HG02970 (cell line): ENCODE measurements around the gene HTN1.
"Not testable (repeated sequence)": the region's sequence is repeated elsewhere in the genome, so short reads cannot be mapped to it uniquely, and the experiment has no call there.

Experiments
- ATAC-seq: cut with Tn5 transposase; IDR thresholded peaks from one replicate; pipeline ENCODE4 v1.9.1; 2021; ENCODE audit warnings: mild to moderate bottlenecking, moderate library complexity, moderate number of reproducible peaks; ENCODE audit not compliant: unreplicated experiment, low FRiP score

HTN1 gene

DNA sequence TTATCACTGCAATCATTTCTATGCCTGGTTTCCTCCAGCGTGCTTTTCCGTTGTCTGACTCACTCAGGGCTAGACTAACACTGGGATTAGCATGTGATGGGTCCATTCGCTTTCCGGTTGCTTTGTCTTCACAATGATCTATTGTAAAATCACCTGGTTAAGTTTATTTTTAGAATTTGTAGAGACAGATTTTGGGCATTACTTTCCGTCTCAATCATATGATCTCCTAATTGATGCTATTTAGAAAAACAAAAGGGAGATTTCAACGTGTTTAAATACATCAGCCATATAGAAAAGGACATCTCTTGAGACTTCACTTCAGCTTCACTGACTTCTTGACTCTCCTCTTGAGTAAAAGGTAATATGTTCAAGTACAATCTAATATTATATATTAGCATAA lies at the start of gene HTN1:
HTN1 (plus strand) TSS at position 301 of the 400 bp plus-strand sequence. CDS start 2,639 bp downstream, outside the sequence.
- not testable (repeated sequence) for ATAC-seq

DNA sequence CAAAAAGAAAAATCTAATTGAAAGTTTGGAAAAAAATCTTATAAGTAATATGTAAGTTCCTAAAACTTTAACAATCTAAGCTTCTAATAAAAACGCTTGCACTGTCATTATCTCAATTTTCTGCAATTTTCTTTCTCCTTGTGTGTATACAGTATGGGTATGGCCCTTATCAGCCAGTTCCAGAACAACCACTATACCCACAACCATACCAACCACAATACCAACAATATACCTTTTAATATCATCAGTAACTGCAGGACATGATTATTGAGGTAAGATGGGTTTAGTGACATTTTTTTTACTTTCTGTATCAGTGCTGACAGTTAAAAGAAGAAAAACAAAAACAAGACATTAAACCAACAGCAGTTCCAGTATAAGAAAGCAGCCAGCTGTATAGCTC lies 49.5 kb upstream of the HTN1 start:
- no peak for ATAC-seq

DNA sequence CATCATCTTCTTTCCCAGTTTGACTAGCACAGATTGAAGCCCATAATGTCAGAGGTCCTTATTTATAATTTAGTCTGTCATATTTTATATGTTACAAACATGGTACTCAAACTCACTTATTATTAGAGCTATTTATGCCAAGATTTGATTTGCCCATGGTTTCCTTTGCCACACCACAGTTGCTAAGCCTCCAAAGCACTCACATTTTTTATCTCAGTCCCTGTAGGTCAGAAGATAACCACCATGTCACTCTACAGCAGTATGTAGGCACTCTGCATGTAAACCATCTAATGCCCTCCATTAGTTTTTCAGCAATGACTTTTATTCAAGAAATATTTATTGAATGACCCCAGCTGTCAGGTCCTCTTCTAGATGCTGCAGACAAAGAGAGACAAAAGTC lies 47.7 kb upstream of the HTN1 start:
- ATAC-seq, result no peak

DNA sequence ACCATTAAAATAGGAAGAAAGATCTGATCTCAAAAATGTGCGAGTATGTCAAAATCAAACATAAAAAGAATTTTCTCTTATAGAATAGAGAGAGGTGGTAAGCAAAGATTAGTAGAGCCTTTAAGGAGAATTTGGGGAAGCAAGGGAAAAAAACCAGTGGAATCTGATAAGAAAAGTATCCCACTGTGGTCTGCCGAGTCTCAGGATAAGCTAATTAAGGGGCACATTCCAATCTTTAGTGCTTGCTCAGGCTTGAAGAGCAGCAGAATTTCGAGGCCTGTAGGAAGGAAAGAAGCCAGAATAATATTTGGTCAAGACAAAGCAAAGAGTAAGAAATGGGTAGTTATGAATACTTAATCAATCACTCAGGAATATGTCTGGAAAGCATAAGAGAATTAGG lies 41.5 kb upstream of the HTN1 start:
- ATAC-seq, result no peak

DNA sequence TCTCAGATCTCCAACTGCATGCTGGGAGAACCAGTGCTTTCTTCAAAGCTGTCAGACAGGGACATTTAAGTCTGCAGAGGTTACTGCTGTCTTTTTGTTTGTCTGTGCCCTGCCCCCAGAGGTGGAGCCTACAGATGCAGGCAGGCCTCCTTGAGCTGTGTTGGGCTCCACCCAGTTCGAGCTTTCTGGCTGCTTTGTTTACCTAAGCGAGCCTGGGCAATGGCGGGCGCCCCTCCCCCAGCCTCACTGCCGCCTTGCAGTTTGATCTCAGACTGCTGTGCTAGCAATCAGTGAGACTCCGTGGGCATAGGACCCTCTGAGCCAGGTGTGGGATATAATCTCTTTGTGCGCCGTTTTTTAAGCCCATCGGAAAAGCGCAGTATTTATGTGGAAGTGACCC lies 31.2 kb upstream of the HTN1 start:
- ATAC-seq, result not testable (repeated sequence)

DNA sequence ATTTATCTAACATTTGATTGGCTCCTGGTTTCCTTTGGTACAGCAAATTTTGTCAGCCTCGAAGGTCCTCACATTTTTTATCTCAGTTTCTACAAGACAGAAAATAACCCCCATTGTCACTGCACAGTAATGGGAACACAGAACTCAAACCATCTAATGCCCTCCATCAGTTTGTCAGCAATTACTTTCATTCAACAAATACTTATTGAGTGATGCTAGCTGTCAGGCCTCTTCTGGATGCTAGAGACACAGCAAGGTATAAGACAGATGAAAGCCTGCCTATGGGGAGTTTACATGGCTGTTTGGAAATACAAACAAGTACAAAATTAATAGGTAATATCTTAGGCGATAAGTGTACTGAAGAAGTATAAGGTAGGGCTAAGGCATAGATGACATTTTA lies 27.0 kb upstream of the HTN1 start:
- no peak for ATAC-seq

DNA sequence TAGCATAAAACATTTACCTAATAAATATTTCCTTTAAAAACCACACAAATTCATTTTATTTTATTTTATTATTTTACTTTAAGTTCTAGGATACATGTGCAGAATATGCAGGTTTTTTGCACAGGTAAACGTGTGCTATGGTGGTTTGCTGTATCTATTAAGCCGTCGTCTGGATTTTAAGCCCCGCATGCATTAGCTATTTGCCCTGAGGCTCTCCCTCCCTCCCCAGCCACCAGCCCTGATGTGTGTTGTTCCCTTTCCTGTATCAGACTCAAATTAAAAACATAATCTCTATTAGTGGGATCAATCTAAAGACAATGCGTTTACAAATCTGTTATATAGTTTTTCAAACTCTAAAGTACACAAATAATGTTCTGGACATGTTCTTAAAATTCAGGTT lies 23.2 kb upstream of the HTN1 start:
- ATAC-seq, result no peak

DNA sequence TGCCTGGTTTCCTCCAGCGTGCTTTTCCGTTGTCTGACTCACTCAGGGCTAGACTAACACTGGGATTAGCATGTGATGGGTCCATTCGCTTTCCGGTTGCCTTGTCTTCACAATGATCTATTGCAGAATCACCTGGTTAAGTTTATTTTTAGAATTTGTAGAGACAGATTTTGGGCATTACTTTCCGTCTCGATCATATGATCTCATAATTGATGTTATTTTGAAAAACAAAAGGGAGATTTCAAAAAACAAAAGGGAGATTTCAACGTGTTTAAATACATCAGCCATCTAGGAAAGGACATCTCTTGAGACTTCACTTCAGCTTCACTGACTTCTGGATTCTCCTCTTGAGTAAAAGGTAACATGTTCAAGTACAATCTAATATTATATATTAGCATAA lies 22.1 kb upstream of the HTN1 start, which contains the start of gene HTN3:
HTN3 (plus strand) TSS at position 301 of the 400 bp plus-strand sequence. CDS start 2,282 bp downstream, outside the sequence.
- ATAC-seq, result not testable (repeated sequence)

DNA sequence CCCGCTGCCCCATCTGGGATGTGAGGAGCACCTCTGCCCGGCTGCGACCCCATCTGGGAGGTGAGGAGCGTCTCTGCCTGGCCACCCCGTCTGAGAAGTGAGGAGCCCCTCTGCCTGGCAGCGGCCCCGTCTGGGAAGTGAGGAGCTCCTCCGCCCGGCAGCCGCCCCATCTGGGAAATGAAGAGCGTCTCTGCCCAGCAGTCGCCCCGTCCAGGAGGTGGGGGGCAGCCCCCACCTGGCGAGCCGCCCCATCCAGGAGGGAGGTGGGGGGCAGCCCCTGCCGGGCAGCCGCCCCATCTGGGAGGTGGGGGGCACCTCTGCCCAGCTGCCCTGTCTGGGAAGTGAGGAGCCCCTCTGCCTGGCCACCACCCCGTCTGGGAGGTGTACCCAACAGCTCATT lies 12.7 kb upstream of the HTN1 start:
- not testable (repeated sequence) for ATAC-seq

DNA sequence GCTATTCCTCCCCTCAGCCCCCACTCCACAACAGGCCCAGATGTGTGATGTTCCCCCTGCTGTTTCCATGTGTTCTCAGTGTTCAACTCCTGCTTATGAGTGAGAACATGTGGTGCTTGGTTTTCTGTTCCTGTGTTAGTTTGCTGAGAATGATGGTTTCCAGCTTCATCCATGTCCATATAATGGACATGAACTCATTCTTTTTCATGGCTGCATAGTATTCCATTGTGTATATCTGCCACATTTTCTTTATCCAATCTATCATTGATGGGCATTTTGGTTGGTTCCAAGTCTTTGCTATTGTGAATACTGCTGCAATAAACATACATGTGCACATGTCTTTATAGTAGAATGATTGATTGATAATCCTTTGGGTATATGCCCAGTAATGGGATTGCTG lies 10.3 kb upstream of the HTN1 start:
- not testable (repeated sequence) for ATAC-seq

DNA sequence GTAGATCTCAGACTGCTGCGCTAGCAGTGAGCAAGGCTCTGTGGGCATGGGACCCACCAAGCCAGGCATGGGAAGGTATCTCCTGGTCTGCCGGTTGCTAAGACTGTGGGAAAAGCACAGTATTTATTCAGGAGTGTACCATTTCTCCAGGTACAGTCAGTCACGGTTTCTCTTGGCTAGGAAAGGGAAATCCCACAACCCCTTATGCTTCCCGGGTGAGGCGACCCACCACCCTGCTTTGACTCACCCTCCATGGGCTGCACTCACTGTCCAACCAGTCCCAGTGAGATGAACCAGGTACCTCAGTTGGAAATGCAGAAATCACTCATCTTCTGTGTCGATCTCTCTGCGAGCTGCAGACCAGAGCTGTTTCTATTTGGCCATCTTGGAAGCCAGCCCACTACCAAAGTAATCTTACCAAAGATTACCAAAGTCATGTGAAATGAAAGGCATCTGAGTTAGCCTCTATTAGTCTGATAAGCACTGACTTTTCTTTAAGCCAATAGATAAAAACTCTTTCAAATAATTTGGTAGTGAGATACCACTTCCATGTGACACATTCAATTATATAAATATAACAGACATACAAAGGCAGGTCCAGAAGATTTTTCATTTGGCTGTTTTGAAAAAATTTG lies 8.5 kb upstream of the HTN1 start:
- ATAC-seq, result no peak

DNA sequence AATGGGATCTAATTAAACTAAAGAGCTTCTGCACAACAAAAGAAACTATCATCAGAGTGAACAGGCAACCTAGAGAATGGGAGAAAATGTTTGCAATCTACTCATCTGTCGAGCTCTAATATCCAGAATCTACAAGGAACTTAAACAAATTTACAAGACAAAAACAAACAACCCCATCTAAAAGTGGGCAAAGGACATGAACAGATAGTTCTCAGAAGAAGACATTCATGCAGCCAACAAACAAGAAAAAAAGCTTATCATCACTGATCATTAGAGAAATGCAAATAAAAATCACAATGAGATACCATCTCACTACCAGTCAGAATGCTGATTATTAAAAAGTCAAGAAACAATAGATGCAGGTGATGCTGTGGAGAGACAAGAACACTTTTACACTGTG lies 6.3 kb downstream of the HTN1 start:
- ATAC-seq, result not testable (repeated sequence)

DNA sequence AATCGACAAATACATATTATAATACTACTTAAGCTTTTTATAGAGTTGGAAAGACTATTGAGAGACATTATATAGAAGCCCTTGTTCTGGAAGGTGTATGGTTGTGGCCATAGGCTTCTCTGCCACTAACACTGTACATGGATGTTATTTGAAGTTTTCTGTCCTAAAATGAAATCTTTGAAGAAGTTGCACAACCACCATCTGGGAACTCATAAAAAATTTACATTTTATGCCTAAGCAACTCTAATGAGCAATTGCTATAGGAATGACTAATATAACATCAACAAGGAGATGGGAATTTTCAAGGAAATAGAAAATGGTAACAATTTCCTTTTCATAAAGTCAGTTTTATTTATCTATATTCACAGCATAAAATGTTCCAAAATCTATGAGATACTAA lies 7.4 kb downstream of the HTN1 start:
- ATAC-seq, result no peak

DNA sequence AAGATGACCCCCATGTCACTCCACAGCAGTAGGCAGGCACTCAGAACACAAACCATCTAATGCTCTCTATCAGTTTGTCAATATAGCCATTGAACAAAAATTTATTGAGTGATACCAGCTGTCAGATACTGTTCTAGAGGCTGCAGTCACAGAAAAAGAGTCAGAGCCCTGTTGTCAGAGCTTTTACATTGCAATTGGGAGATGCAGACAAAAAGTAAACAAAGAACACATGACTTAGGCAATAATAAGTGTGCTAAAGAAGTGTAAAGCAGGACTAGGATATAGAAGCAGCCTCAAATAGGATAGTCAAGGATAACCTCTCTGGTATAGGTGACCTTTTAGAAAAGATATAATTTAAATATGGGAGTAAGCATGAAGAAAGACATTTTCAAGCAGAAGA lies 8.9 kb downstream of the HTN1 start:
- ATAC-seq, result no peak

DNA sequence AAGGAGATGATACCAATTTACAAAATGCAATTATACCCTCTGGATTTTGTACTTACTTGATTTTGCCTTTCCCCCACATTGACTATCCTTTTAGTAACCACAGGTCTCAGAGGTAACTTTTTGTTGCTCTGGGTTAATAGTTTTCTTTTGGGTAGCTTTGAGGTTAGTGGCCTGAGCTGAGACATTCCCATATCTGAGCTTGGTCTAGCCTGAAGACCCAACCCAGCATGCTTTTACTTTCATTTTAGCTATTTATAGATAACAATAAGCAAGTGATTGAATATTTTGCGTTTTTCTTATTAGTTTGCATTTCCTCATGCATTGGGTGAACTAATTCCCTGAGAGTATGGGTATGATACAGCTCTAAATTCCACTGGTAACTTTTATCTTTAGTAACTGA lies 11.8 kb downstream of the HTN1 start:
- ATAC-seq, result peak; percentile 94

DNA sequence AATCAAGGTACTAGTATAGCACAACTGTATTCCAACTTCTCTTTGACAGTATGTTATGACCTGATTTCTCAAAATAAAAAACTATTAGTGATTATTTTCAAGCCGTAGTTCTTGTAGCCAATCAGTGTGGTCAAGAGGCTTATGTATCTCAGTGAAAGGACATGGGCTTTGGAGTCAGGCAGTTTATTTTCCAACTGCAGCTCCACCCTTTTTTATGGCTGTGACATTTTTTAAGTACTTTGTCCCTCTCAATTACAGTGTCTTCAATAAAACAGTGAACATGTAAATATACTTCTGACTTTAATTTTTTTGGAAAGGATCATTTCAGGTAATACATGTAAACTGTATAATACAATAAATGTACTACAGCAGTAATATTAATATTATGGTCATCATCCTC lies 30.0 kb downstream of the HTN1 start:
- ATAC-seq, result no peak

DNA sequence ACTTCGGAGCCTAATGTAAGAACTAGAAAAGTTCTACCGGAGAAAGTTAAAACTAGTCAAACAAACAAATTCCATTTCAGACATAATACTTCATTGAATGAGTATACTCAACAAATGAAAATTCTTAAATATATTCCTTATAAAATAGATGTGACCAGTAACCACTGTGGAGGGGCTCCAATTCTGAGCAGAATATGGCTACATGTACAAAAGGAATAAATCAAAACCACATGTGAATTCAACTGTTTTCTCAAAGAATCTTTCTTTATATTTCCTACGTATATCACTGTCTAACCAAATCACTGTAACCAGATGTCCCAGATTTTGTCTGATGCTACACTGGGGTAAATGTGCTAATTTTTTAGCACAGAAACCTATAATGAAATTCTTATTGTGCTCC lies 49.0 kb downstream of the HTN1 start:
- ATAC-seq, result no peak
